ENCODE results near the gene FNDC3B. TPM values are rescaled to one million over a fixed set of nuclear protein-coding genes. Genes with fewer than 3 reads are reported as not detected.

Gene FNDC3B
- total RNA-seq, 1 donor from 2014 or later: 68.5 TPM

DNA sequence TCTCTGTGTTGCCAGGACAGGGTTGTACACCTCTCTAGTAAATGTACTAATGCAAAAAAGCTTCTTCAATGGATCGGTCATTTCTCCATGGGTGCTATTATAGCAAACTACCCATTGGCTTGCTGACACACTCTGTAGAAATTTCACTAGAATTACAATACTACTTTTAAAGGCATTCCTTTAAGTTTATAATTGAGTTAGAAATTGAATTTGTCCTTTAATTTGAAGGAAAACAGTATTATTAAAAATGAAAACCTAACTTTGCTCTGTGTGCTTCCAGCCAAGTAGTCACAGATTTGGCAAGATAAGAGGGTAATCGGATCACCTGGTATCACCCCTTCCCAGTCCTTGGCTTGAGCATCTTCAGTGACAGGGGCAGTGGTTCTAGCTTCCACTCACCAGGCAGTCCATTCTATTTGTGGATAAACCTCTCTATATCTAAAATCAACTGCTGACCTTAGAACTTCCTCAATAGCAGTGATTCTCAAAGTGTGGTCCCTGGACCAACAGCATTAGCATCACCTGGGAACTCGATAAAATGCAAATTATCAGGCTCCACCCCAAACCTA, 315.6 kb downstream of the FNDC3B start:
- no peak overlapping the region for H3K4me3 ChIP-seq
- H3K9me3 ChIP-seq: no peaks in the 10 kb centered on the region
- TF ChIP-seq POLR2AphosphoS5 (IDR thresholded peaks at IDR 0.05; ENCODE audit: insufficient read depth in 1 of 2, low read depth in 1 of 2) (no peak), CTCF (IDR thresholded peaks at IDR 0.05) (no peak), POLR2A (IDR thresholded peaks at IDR 0.05) (no peak)
- intact Hi-C loops (cut with DNase I): no loop called here
- no peak for DNase-seq (ENCODE audit: extremely low spot score in 2 of 2)
- H3K36me3 ChIP-seq: peaks cover 0 to 14% of the 10 kb centered on the region in 2 donors
- peaks cover 30% of the 10 kb centered on the region for H3K4me1 ChIP-seq
- H3K27me3 ChIP-seq: no peaks in the 10 kb centered on the region
- no peak overlapping the region for H3K27ac ChIP-seq

DNA sequence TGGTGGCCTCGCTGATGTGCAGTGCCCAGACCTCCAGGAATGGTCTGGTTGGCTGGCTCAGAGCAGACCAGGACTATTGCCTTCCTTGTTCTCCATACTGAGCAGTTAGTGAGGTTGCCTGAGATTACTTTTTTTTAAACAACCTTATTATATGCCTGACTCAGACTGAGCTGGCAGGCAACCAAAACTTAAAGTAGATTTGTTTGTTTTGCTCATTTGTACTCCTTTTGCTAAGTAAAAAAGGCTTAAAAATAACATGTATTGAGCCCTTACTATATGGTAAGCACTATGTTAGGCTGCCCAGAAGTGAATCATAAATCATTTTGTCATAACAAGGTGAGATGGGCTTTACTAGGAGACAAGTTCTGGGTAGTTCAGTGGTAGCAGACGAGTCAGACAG, 316.5 kb downstream of the FNDC3B start:
- H3K27ac ChIP-seq: no peak overlapping the region

DNA sequence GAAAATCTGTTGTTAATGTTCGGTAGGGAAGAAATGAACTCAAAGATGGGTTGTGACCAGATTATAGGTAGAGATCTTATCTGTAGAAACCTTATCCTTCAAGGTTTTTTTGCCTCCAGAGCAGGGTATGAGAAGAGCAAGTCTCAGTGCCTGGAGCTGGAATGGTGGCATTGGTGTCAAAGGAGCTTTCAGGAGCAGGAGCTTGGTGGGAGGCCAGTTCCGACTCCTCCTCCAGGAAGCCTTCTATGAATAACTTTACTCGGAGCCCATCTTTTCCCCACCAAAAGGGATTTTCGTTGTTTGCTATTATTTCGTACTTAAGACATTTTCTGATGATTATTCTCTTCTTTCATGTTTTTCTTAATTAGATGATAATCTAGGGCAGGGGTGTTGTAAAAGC, 317.0 kb downstream of the FNDC3B start:
- peaks cover 30% of the 10 kb centered on the region for H3K4me1 ChIP-seq
- DNase-seq (ENCODE audit: extremely low spot score in 2 of 2): no peak
- H3K9me3 ChIP-seq: no peaks in the 10 kb centered on the region
- H3K36me3 ChIP-seq: peaks cover 0 to 14% of the 10 kb centered on the region in 2 donors
- no peak overlapping the region for H3K27ac ChIP-seq
- TF ChIP-seq POLR2AphosphoS5 (IDR thresholded peaks at IDR 0.05; ENCODE audit: insufficient read depth in 1 of 2, low read depth in 1 of 2) (no peak), POLR2A (IDR thresholded peaks at IDR 0.05) (no peak), CTCF (IDR thresholded peaks at IDR 0.05) (no peak)
- intact Hi-C loops (cut with DNase I): no loop called here
- H3K4me3 ChIP-seq: no peak overlapping the region
- H3K27me3 ChIP-seq: no peaks in the 10 kb centered on the region

More for the DNA sequence above, 316.5 kb downstream of the FNDC3B start:
- no peak for TF ChIP-seq POLR2A (IDR thresholded peaks at IDR 0.05)
- no peak for TF ChIP-seq CTCF (IDR thresholded peaks at IDR 0.05)
- peak in 1 of 2 donors; percentile 19 for TF ChIP-seq POLR2AphosphoS5 (IDR thresholded peaks at IDR 0.05; ENCODE audit: insufficient read depth in 1 of 2, low read depth in 1 of 2)
- no peak for DNase-seq (ENCODE audit: extremely low spot score in 2 of 2)
- Histone ChIP-seq H3K9me3 (no peaks in the 10 kb centered on the region), H3K4me3 (no peak overlapping the region), H3K36me3 (peaks cover 0 to 14% of the 10 kb centered on the region in 2 donors), H3K4me1 (peaks cover 30% of the 10 kb centered on the region), H3K27me3 (no peaks in the 10 kb centered on the region)
- intact Hi-C loops (cut with DNase I): no loop called here

DNA sequence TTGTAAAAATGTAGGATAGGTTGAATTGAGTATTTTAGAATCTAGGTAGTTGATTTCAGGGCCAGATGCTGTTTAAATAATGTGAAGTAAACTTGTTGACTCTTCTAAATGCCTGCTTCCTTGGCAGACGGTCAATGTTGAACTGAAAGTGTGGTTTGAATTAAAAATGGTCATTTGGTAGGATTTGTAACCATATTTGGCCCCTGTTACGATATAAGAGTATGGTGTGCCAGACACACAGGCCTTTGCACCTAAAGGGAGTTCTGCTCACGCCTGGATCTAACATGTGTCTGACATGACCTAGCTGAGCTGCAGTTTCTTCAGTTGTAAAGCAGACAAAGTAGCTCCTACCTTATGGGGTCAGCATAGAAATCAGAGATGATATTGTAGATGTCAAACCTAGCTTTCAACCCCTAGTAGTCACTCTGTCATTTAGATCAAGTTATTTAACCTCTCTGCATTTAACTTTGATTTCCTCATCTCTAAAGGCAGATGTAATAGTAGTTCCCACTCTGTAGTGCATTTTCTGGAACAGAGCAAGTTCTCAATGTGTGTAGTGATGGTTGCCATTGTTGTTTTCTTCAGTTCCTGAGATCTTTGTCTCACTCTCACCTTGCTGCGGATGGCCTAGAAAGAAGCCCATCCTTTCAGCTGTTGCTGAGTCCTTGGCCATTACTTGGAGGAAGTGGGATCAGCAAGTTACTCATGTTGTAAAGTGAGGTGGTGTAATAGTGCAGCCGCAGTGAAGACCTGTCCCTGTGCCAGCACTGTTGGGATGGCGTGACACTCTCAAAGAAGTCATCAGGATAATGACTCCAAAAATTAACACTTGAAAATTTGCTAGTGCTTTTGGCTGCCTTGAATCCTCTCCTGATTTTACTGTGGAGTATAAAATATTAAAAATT, 318.7 kb downstream of the FNDC3B start:
- Histone ChIP-seq H3K27ac (no peak overlapping the region), H3K4me1 (peaks cover 30% of the 10 kb centered on the region), H3K36me3 (peaks cover 0 to 15% of the 10 kb centered on the region in 2 donors)

More for the DNA sequence above, 318.7 kb downstream of the FNDC3B start:
- Histone ChIP-seq H3K9me3 (no peaks in the 10 kb centered on the region), H3K27me3 (no peaks in the 10 kb centered on the region), H3K4me3 (no peak overlapping the region)
- no peak for DNase-seq (ENCODE audit: extremely low spot score in 2 of 2)
- intact Hi-C loops (cut with DNase I): no loop called here
- no peak for TF ChIP-seq POLR2AphosphoS5 (IDR thresholded peaks at IDR 0.05; ENCODE audit: insufficient read depth in 1 of 2, low read depth in 1 of 2)
- TF ChIP-seq CTCF (IDR thresholded peaks at IDR 0.05): no peak
- no peak for TF ChIP-seq POLR2A (IDR thresholded peaks at IDR 0.05)

All from vagina (tissue), 2 donors.